Breast epithelium (tissue), 4 donors: ENCODE results near the gene HOXC13. TPM values are rescaled to one million over a fixed set of nuclear protein-coding genes. Genes with fewer than 3 reads are reported as not detected.
A peak's percentile ranks its signal among the peaks of the same experiment; 100 is the strongest.

Source experiments
- DNase-seq, 2 donors: peaks; one replicate each; pipeline ENCODE4 v3.0.0-alpha.2; 2019; ENCODE audit warnings: low spot score in 2 of 2
- H3K27ac ChIP-seq, 2 donors: fragments of 200-600 bp; sonication (generic) in 1 of 2; one replicate each; pipeline ENCODE4 v1.5.1; 2016 to 2019; ENCODE audit warnings: mild to moderate bottlenecking in 1 of 2
- H3K27me3 ChIP-seq, 2 donors: fragments of 200-600 bp; sonication (generic) in 1 of 2; one replicate each; pipeline versions ENCODE4 v1.5.1 to v1.6.0; 2017 to 2019; ENCODE audit warnings: control low read depth in 1 of 2, mild to moderate bottlenecking in 1 of 2
- H3K36me3 ChIP-seq: fragments of 200-600 bp; one replicate; pipeline ENCODE4 v1.5.1; 2019
- H3K4me1 ChIP-seq, 2 donors: fragments of 200-600 bp; sonication (generic); one replicate each; pipeline ENCODE4 v1.5.1; 2016 to 2019; ENCODE audit warnings: control low read depth in 1 of 2
- H3K4me3 ChIP-seq, 3 donors: fragments of 200-600 bp; sonication (generic); 1 replicate in 2 of 3; 2 replicates in 1 of 3; pipeline ENCODE4 v1.5.1; 2016 to 2019; ENCODE audit warnings: mild to moderate bottlenecking in 3 of 3, moderate library complexity in 2 of 3
- H3K9me3 ChIP-seq, 2 donors: fragments of 200-600 bp; sonication (generic) in 1 of 2; one replicate each; pipeline ENCODE4 v1.5.1; 2016 to 2019; ENCODE audit warnings: control low read depth in 1 of 2
- CTCF ChIP-seq, 3 donors: fragments of 450-650 bp; IDR thresholded peaks; one replicate each; pipeline ENCODE4 v1.5.1; 2016 to 2017; ENCODE audit warnings: antibody characterized with exemption in 3 of 3, mild to moderate bottlenecking in 3 of 3, moderate library complexity in 3 of 3
- POLR2A ChIP-seq: fragments of 450-650 bp; IDR thresholded peaks from one replicate; pipeline ENCODE4 v1.6.1; 2016; ENCODE audit warnings: antibody characterized with exemption, mild to moderate bottlenecking, moderate library complexity
- POLR2AphosphoS5 ChIP-seq, 3 donors: sonication (generic); formaldehyde crosslinking; IDR thresholded peaks; one replicate each; pipeline ENCODE4 v1.6.1; 2017; ENCODE audit warnings: antibody characterized with exemption in 3 of 3
- intact Hi-C: fragments of 100-400 bp; cut with DNase I; formaldehyde crosslinking; loops from one replicate; pipeline ENCODE4 v1.15.1; 2023; ENCODE audit warnings: low total_unique reads
- total RNA-seq, 3 donors: library from RNA; depleted of rRNA; stranded (reverse); fragments of >200 nt; gene quantifications; one replicate each; pipeline ENCODE4 v1.1.0, GENCODE V29; 2016

HOXC13 gene
- total RNA-seq, 3 donors from 2014 or later: 0.98 to 1.0 TPM; not detected in 1

GRCh38 chr12:53937596-53938325 is 870 bp upstream of the HOXC13 start:
- Histone ChIP-seq H3K36me3 (no peaks in the 10 kb centered on the region), H3K27ac (no peak overlapping the region), H3K27me3 (peaks cover 23 to 96% of the 10 kb centered on the region in 2 donors), H3K4me1 (no peaks in the 10 kb centered on the region), H3K9me3 (no peaks in the 10 kb centered on the region), H3K4me3 (peak overlapping the region in 2 of 3 donors; percentile 61 to 65)
- intact Hi-C loops: no loop called here
- TF ChIP-seq POLR2A: no peak
- no peak for TF ChIP-seq POLR2AphosphoS5 (IDR thresholded peaks at IDR 0.05)
- no peak for TF ChIP-seq CTCF (IDR thresholded peaks at IDR 0.05)
- DNase-seq: no peak

GRCh38 chr12:53939141-53940108 is 794 bp downstream of the HOXC13 start:
- no peaks in the 10 kb centered on the region for H3K9me3 ChIP-seq
- peak in 1 of 2 donors; percentile 71 for DNase-seq
- H3K36me3 ChIP-seq: no peaks in the 10 kb centered on the region
- peaks cover 28 to 98% of the 10 kb centered on the region in 2 donors for H3K27me3 ChIP-seq
- H3K4me1 ChIP-seq: no peaks in the 10 kb centered on the region
- peak overlapping the region; percentile 11 to 65 (median 61) for H3K4me3 ChIP-seq
- intact Hi-C loops: no loop called here
- peak overlapping the region; percentile 52 to 73 for H3K27ac ChIP-seq
- TF ChIP-seq CTCF (IDR thresholded peaks at IDR 0.05): no peak
- TF ChIP-seq POLR2A: no peak
- no peak for TF ChIP-seq POLR2AphosphoS5 (IDR thresholded peaks at IDR 0.05)

GRCh38 chr12:53940443-53941014 is 1.9 kb downstream of the HOXC13 start:
- Histone ChIP-seq H3K9me3 (no peaks in the 10 kb centered on the region), H3K36me3 (no peaks in the 10 kb centered on the region), H3K27me3 (peaks cover 25 to 98% of the 10 kb centered on the region in 2 donors), H3K4me3 (peak overlapping the region in 2 of 3 donors; percentile 61 to 65), H3K27ac (no peak overlapping the region), H3K4me1 (no peaks in the 10 kb centered on the region)
- DNase-seq: no peak
- no peak for TF ChIP-seq CTCF (IDR thresholded peaks at IDR 0.05)
- TF ChIP-seq POLR2AphosphoS5 (IDR thresholded peaks at IDR 0.05): no peak
- TF ChIP-seq POLR2A: no peak
- intact Hi-C loops: no loop called here

GRCh38 chr12:53941187-53941586 is 2.6 kb downstream of the HOXC13 start:
- intact Hi-C loops: no loop called here
- no peak overlapping the region for H3K4me3 ChIP-seq
- TF ChIP-seq POLR2AphosphoS5 (IDR thresholded peaks at IDR 0.05) (no peak), POLR2A (no peak), CTCF (IDR thresholded peaks at IDR 0.05) (no peak)
- DNase-seq: no peak
- H3K36me3 ChIP-seq: no peaks in the 10 kb centered on the region
- H3K4me1 ChIP-seq: no peaks in the 10 kb centered on the region
- no peak overlapping the region for H3K27ac ChIP-seq
- no peaks in the 10 kb centered on the region for H3K9me3 ChIP-seq
- H3K27me3 ChIP-seq: peaks cover 21 to 98% of the 10 kb centered on the region in 2 donors
